Transverse colon (tissue), 4 donors: Measurements from ENCODE around the gene KRT40. TPM values are rescaled to one million over a fixed set of nuclear protein-coding genes. Genes with fewer than 3 reads are reported as not detected.

Experiments used
- DNase-seq: peaks from one replicate; pipeline ENCODE4 v3.0.0-alpha.2; 2019
- H3K27ac ChIP-seq, 4 donors: fragments of 200-600 bp; sonication (generic); 2 replicates each; pipeline ENCODE4 v1.5.1; 2016 to 2018; ENCODE audit warnings: inconsistent platforms in 4 of 4
- H3K27me3 ChIP-seq: fragments of 200-600 bp; sonication (generic); 2 replicates; pipeline ENCODE4 v1.5.1; 2017; ENCODE audit warnings: inconsistent platforms
- H3K36me3 ChIP-seq, 4 donors: fragments of 200-600 bp; sonication (generic); 2 replicates each; pipeline ENCODE4 v1.5.1; 2017 to 2019; ENCODE audit warnings: inconsistent platforms in 4 of 4
- H3K4me1 ChIP-seq, 4 donors: fragments of 200-600 bp; sonication (generic); 2 replicates each; pipeline ENCODE4 v1.5.1; 2017 to 2020; ENCODE audit warnings: inconsistent platforms in 4 of 4
- H3K4me3 ChIP-seq, 4 donors: fragments of 200-600 bp; sonication (generic); 1 replicate in 1 of 4; 2 replicates in 3 of 4; pipeline versions ENCODE4 v1.5.1 to v1.6.1; 2017 to 2019; ENCODE audit warnings: inconsistent platforms in 4 of 4
- H3K9me3 ChIP-seq, 2 donors: fragments of 200-600 bp; sonication (generic); 2 replicates each; pipeline ENCODE4 v1.5.1; 2017 to 2019; ENCODE audit warnings: inconsistent platforms in 2 of 2
- EP300 ChIP-seq: sonication (generic); formaldehyde crosslinking; IDR thresholded peaks from one replicate; pipeline ENCODE4 v1.6.1; 2017; ENCODE audit warnings: antibody characterized with exemption, low read depth
- POLR2A ChIP-seq: fragments of 450-650 bp; IDR thresholded peaks from one replicate; pipeline ENCODE4 v1.6.1; 2016; ENCODE audit warnings: antibody characterized with exemption, mild to moderate bottlenecking, moderate library complexity
- POLR2AphosphoS5 ChIP-seq, 3 donors: sonication (generic); formaldehyde crosslinking; IDR thresholded peaks; one replicate each; pipeline ENCODE4 v1.6.1; 2016; ENCODE audit warnings: antibody characterized with exemption in 3 of 3
- WGBS, 2 donors: methylation state at CpG; one replicate each; pipeline ENCODE4 v1.1.5; 2018; ENCODE audit warnings: low coverage in 1 of 2; 5-methylcytosine and 5-hydroxymethylcytosine counted together
- in situ Hi-C, 4 donors: fragments of 200-750 bp; cut with MboI; loops; one replicate each; pipeline versions ENCODE4 v1.15.0 to v1.15.1; 2017; ENCODE audit warnings: low sequenced_read_pairs in 3 of 4, low pct_ligation_motif_present in 1 of 4, low pct_unique_long_range_greater_than_20kb in 1 of 4
- intact Hi-C: fragments of 100-400 bp; cut with DNase I; formaldehyde crosslinking; loops from one replicate; pipeline ENCODE4 v1.15.1; 2023; ENCODE audit warnings: low total_unique reads
- total RNA-seq, 4 donors: library from RNA; depleted of rRNA; stranded (reverse); fragments of >200 nt; gene quantifications; one replicate each; pipeline ENCODE4 v1.1.0, GENCODE V29; 2016
- TF ChIP-seq, protein P1 (sequence below), 5 experiments: fragments of 200-600 bp in 3 of 5; fragments of 450-650 bp in 2 of 5; sonication (generic) in 3 of 5; IDR thresholded peaks; 1 replicate in 2 of 5; 2 replicates in 3 of 5; pipeline ENCODE4 v1.5.1; 2016 to 2017; ENCODE audit warnings: antibody characterized with exemption in 5 of 5, inconsistent platforms in 3 of 5, mild to moderate bottlenecking in 2 of 5, moderate library complexity in 1 of 5

The KRT40 gene
- total RNA-seq, 4 donors from 2014 or later: 0.48 TPM; not detected in 3

DNA sequence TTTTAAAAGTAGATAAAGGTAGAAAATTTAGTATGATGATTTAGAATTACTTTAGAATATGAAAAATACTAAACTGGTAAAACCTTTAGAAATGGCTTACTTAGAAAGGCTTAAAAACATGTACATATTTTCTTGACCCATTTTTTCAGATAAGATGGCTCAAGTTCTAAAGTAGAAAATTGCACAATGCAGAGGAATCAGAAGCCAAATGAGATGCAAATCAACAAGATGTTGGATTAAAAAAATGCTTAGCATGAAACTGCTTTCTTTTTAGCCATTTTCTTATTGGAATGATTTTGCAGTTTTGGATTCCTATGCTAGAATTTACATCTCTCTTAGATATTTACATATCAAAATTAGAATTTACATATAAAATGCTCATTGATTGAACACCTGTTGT is 26.3 kb upstream of the KRT40 start:
- H3K27ac ChIP-seq: no peak overlapping the region
- no peaks in the 10 kb centered on the region for H3K4me1 ChIP-seq
- intact Hi-C loops (no loop called here), in situ Hi-C loops (no loop called here)
- TF ChIP-seq EP300: no peak
- H3K36me3 ChIP-seq: no peaks in the 10 kb centered on the region
- DNase-seq: no peak
- no peaks in the 10 kb centered on the region for H3K27me3 ChIP-seq
- H3K4me3 ChIP-seq: no peak overlapping the region
- no peaks in the 10 kb centered on the region for H3K9me3 ChIP-seq

- WGBS, 2 donors: 38 to 93% methylated on average over 1 of the region's 1 CpG
- no peak for DNase-seq
- H3K9me3 ChIP-seq: no peaks in the 10 kb centered on the region
- no peaks in the 10 kb centered on the region for H3K4me1 ChIP-seq
- no peaks in the 10 kb centered on the region for H3K36me3 ChIP-seq
- in situ Hi-C loops: no loop called here
- no peaks in the 10 kb centered on the region for H3K27me3 ChIP-seq
- intact Hi-C loops: no loop called here
- H3K4me3 ChIP-seq: no peak overlapping the region
- no peak overlapping the region for H3K27ac ChIP-seq
- TF ChIP-seq POLR2AphosphoS5 (IDR thresholded peaks at IDR 0.05): no peak
- no peak for TF ChIP-seq POLR2A
- no peak for TF ChIP-seq EP300
- TF ChIP-seq, protein P1, sequence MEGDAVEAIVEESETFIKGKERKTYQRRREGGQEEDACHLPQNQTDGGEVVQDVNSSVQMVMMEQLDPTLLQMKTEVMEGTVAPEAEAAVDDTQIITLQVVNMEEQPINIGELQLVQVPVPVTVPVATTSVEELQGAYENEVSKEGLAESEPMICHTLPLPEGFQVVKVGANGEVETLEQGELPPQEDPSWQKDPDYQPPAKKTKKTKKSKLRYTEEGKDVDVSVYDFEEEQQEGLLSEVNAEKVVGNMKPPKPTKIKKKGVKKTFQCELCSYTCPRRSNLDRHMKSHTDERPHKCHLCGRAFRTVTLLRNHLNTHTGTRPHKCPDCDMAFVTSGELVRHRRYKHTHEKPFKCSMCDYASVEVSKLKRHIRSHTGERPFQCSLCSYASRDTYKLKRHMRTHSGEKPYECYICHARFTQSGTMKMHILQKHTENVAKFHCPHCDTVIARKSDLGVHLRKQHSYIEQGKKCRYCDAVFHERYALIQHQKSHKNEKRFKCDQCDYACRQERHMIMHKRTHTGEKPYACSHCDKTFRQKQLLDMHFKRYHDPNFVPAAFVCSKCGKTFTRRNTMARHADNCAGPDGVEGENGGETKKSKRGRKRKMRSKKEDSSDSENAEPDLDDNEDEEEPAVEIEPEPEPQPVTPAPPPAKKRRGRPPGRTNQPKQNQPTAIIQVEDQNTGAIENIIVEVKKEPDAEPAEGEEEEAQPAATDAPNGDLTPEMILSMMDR (IDR thresholded peaks at IDR 0.05): no peak
These were observed 25.8 kb upstream of the KRT40 start for GRCh38 chr17:41009936-41010335.

DNA sequence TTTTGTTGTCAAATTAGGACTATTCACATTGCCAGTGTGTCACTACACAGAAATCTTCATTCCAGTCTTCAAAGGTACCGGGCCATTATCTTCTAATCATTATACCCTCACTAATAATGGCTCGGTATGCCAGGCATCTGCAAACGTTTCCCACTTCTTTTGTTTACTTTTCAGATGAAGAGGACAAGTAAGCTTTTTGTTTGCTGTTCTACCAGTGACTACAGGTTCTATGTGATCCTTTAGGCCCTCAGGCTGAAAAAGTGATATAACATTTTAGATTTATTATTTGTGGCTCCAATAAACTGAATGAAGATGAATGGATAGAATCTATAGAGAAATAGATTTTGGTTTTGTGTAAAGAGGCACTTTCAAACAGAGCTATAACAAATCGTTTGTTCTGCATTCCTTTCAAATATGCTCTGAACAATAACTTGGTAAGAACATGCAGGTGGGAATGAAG is 25.2 kb upstream of the KRT40 start:
- no peaks in the 10 kb centered on the region for H3K27me3 ChIP-seq
- in situ Hi-C loops: no loop called here
- intact Hi-C loops: no loop called here
- no peaks in the 10 kb centered on the region for H3K36me3 ChIP-seq
- no peak overlapping the region for H3K4me3 ChIP-seq
- no peak for DNase-seq
- WGBS, 2 donors: 44 to 60% methylated on average over 4 of the region's 4 CpGs
- no peak overlapping the region for H3K27ac ChIP-seq
- H3K4me1 ChIP-seq: no peaks in the 10 kb centered on the region
- TF ChIP-seq EP300 (no peak), POLR2AphosphoS5 (IDR thresholded peaks at IDR 0.05) (no peak), POLR2A (no peak)
- TF ChIP-seq, protein P1 (IDR thresholded peaks at IDR 0.05): no peak
- no peaks in the 10 kb centered on the region for H3K9me3 ChIP-seq

DNA sequence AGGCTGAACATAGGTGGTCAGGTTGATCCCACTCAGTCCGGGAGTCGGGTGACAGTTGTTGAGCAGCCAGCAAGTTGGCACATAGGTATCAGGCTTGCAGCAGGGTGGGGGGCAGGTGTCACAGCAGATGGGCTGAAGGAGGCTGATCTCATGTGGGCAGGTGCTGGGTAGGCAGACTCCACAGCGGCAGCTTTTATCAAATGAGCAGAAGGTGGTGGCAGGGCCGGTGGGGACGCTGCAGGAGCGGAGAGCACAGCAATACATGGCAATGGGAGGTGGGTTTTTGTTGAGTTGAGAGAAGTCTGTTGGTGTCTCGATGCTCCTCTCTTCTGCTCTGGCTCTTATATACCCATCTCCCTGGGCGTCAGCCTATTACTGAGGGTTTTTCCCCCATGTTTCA is 24.7 kb upstream of the KRT40 start, which contains the start of gene KRTAP3-1:
KRTAP3-1 (minus strand) TSS at position 318 of the 400 bp plus-strand sequence; CDS start at position 264, 54 bp downstream.
- no peak for DNase-seq

GRCh38 chr17:41004397-41004796 is 20.3 kb upstream of the KRT40 start:
- Histone ChIP-seq H3K27me3 (no peaks in the 10 kb centered on the region), H3K4me3 (no peak overlapping the region), H3K36me3 (no peaks in the 10 kb centered on the region), H3K9me3 (no peaks in the 10 kb centered on the region), H3K4me1 (no peaks in the 10 kb centered on the region), H3K27ac (no peak overlapping the region)
- TF ChIP-seq POLR2A (no peak), POLR2AphosphoS5 (IDR thresholded peaks at IDR 0.05) (no peak)
- TF ChIP-seq, protein P1 (IDR thresholded peaks at IDR 0.05): no peak
- DNase-seq: no peak
- in situ Hi-C loops: no loop called here
- 74% methylated on average over 3 of the region's 3 CpGs; no CpG with 5 or more reads in 1 of the 2 donors for WGBS, 2 donors
- intact Hi-C loops: no loop called here

More for the DNA sequence above, 24.7 kb upstream of the KRT40 start, which contains the start of gene KRTAP3-1:
- no peak within 1 kb of the TSS for H3K27ac ChIP-seq
- no peaks in the 10 kb centered on the region for H3K9me3 ChIP-seq
- in situ Hi-C loops: no loop called here
- no peak within 1 kb of the TSS for H3K4me3 ChIP-seq
- intact Hi-C loops: no loop called here
- 82 to 87% methylated on average over 2 to 8 of the region's 8 CpGs for WGBS, 2 donors
- H3K4me1 ChIP-seq: no peaks in the 10 kb centered on the region
- H3K36me3 ChIP-seq: no peaks in the 10 kb centered on the region
- H3K27me3 ChIP-seq: no peaks in the 10 kb centered on the region
- TF ChIP-seq POLR2A: no peak
- no peak for TF ChIP-seq EP300
- no peak for TF ChIP-seq POLR2AphosphoS5 (IDR thresholded peaks at IDR 0.05)
- TF ChIP-seq, protein P1 (IDR thresholded peaks at IDR 0.05): no peak
